ENCODE measurements around the gene SLC22A24.
A peak's percentile ranks its signal among the peaks of the same experiment; 100 is the strongest.
"Not testable (repeated sequence)": the region's sequence is repeated elsewhere in the genome, so short reads cannot be mapped to it uniquely, and the experiment has no call there.

Gene SLC22A24

GRCh38 chr11:63144121-63144520 is at the start of gene SLC22A24:
TSS of gene SLC22A24 (minus strand) at chr11:63144221. CDS start at chr11:63143779, 442 bp downstream.
- no peak for DNase-seq

GRCh38 chr11:63180536-63180935 is 36.5 kb upstream of the SLC22A24 start:
- no peak for DNase-seq

GRCh38 chr11:63179432-63180041 is 35.5 kb upstream of the SLC22A24 start:
- DNase-seq: no peak

GRCh38 chr11:63177872-63178271 is 33.9 kb upstream of the SLC22A24 start:
- DNase-seq: no peak

- DNase-seq: no peak
Observed at GRCh38 chr11:63165706-63166310, 21.8 kb upstream of the SLC22A24 start.

- DNase-seq: no peak
Observed at GRCh38 chr11:63155794-63156193, 11.8 kb upstream of the SLC22A24 start.

GRCh38 chr11:63146581-63146980 is 2.6 kb upstream of the SLC22A24 start:
- no peak for DNase-seq

GRCh38 chr11:63142459-63142858 is 1.6 kb downstream of the SLC22A24 start:
- DNase-seq: no peak

- DNase-seq: no peak
Observed at GRCh38 chr11:63132985-63133775, 10.8 kb downstream of the SLC22A24 start.

GRCh38 chr11:63099555-63099954 is 44.5 kb downstream of the SLC22A24 start:
- peak; percentile 2 for DNase-seq

- no peak for DNase-seq
Observed at GRCh38 chr11:63080682-63081081, 63.3 kb downstream of the SLC22A24 start.

GRCh38 chr11:63046203-63046602 is 97.8 kb downstream of the SLC22A24 start:
- not testable (repeated sequence) for DNase-seq

- no peak for DNase-seq
Observed at GRCh38 chr11:63042596-63042995, 101.4 kb downstream of the SLC22A24 start.

GRCh38 chr11:63032457-63032856 is 111.6 kb downstream of the SLC22A24 start:
- no peak for DNase-seq
